ENCODE results near the gene PRELID3B. TPM values are rescaled to one million over a fixed set of nuclear protein-coding genes. Genes with fewer than 3 reads are reported as not detected.
A peak's percentile ranks its signal among the peaks of the same experiment; 100 is the strongest.

The PRELID3B gene
- total RNA-seq, 1 donor from 2014 or later: 52.8 TPM

- no peak for DNase-seq (ENCODE audit: low spot score, unreplicated experiment)
- Mint-ChIP-seq H3K27me3 (peaks cover 50% of the 10 kb centered on the region), H3K4me1 (ENCODE audit: low read depth) (peaks cover 2% of the 10 kb centered on the region), H3K4me3 (ENCODE audit: low read depth) (no peak overlapping the region), H3K9me3 (ENCODE audit: low read depth) (no peaks in the 10 kb centered on the region), H3K36me3 (ENCODE audit: insufficient read depth) (no peaks in the 10 kb centered on the region), H3K27ac (no peak overlapping the region)
- no peak for TF ChIP-seq CTCF (IDR thresholded peaks at IDR 0.05; ENCODE audit: unreplicated experiment)
Observed at GRCh38 chr20:59010321-59010994, 32.1 kb downstream of the PRELID3B start.

- H3K4me3 Mint-ChIP-seq (ENCODE audit: low read depth): no peak overlapping the region
- H3K36me3 Mint-ChIP-seq (ENCODE audit: insufficient read depth): peaks cover under 1% of the 10 kb centered on the region
- H3K9me3 Mint-ChIP-seq (ENCODE audit: low read depth): no peaks in the 10 kb centered on the region
- no peak overlapping the region for H3K27ac Mint-ChIP-seq
- DNase-seq (ENCODE audit: low spot score, unreplicated experiment): no peak
- peaks cover 39% of the 10 kb centered on the region for H3K27me3 Mint-ChIP-seq
- TF ChIP-seq CTCF (IDR thresholded peaks at IDR 0.05; ENCODE audit: unreplicated experiment): no peak
- H3K4me1 Mint-ChIP-seq (ENCODE audit: low read depth): peaks cover 3% of the 10 kb centered on the region
Observed at GRCh38 chr20:59008715-59009336, 33.8 kb downstream of the PRELID3B start.

GRCh38 chr20:59007665-59008511, 34.7 kb downstream of the PRELID3B start:
- Mint-ChIP-seq H3K4me3 (ENCODE audit: low read depth) (peak overlapping the region; percentile 66), H3K27me3 (peaks cover 31% of the 10 kb centered on the region), H3K36me3 (ENCODE audit: insufficient read depth) (peaks cover 2% of the 10 kb centered on the region), H3K9me3 (ENCODE audit: low read depth) (no peaks in the 10 kb centered on the region), H3K4me1 (ENCODE audit: low read depth) (peaks cover 3% of the 10 kb centered on the region), H3K27ac (no peak overlapping the region)
- TF ChIP-seq CTCF (IDR thresholded peaks at IDR 0.05; ENCODE audit: unreplicated experiment): no peak
- DNase-seq (ENCODE audit: low spot score, unreplicated experiment): no peak

GRCh38 chr20:59006864-59007664, 35.5 kb downstream of the PRELID3B start, which contains the start of gene CTSZ:
TSS of gene CTSZ (minus strand) at chr20:59007254. CDS start at chr20:59007128, 126 bp downstream.
- no peaks in the 10 kb centered on the region for H3K9me3 Mint-ChIP-seq (ENCODE audit: low read depth)

More at GRCh38 chr20:59006864-59007664, 35.5 kb downstream of the PRELID3B start, which contains the start of gene CTSZ:
- H3K27me3 Mint-ChIP-seq: peaks cover 23% of the 10 kb centered on the region
- H3K4me3 Mint-ChIP-seq (ENCODE audit: low read depth): peak within 1 kb of the TSS; percentile 66
- DNase-seq (ENCODE audit: low spot score, unreplicated experiment): peak; percentile 25
- peaks cover 3% of the 10 kb centered on the region for H3K4me1 Mint-ChIP-seq (ENCODE audit: low read depth)
- H3K36me3 Mint-ChIP-seq (ENCODE audit: insufficient read depth): peaks cover 2% of the 10 kb centered on the region
- H3K27ac Mint-ChIP-seq: no peak within 1 kb of the TSS
- no peak for TF ChIP-seq CTCF (IDR thresholded peaks at IDR 0.05; ENCODE audit: unreplicated experiment)

Data from progenitor cell of endocrine pancreas (in vitro differentiated cells).